ENCODE measurements around the gene PLCL2.

DNA sequence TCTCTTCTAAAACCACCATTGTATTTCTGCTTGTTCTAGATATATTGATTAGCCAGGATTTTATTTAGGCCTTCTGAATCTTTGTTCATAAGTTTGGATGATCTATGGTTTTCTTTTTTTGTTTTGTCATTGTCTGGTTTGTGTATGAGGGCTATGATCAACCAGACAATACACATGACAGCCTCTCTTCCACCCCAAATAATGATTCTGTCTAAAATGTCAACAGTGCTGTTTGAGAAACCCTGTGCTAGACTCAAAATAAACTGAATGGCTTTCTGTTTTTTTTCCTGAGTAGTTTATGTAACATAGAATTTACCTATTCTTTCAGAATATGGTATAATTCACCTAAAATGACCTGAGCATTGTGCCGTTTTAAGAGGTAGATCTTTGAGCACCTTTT is 66.1 kb downstream of the PLCL2 start:
- TF ChIP-seq, protein P1, sequence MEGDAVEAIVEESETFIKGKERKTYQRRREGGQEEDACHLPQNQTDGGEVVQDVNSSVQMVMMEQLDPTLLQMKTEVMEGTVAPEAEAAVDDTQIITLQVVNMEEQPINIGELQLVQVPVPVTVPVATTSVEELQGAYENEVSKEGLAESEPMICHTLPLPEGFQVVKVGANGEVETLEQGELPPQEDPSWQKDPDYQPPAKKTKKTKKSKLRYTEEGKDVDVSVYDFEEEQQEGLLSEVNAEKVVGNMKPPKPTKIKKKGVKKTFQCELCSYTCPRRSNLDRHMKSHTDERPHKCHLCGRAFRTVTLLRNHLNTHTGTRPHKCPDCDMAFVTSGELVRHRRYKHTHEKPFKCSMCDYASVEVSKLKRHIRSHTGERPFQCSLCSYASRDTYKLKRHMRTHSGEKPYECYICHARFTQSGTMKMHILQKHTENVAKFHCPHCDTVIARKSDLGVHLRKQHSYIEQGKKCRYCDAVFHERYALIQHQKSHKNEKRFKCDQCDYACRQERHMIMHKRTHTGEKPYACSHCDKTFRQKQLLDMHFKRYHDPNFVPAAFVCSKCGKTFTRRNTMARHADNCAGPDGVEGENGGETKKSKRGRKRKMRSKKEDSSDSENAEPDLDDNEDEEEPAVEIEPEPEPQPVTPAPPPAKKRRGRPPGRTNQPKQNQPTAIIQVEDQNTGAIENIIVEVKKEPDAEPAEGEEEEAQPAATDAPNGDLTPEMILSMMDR (IDR thresholded peaks at IDR 0.05) = no peak
- no peak for TF ChIP-seq POLR2A (IDR thresholded peaks at IDR 0.05)
